Mesendoderm (in vitro differentiated cells): ENCODE measurements around the gene MMD.
"Not testable (repeated sequence)": the region's sequence is repeated elsewhere in the genome, so short reads cannot be mapped to it uniquely, and the experiment has no call there.

Experiments used
- DNase-seq: peaks from one replicate; pipeline ENCODE4 v3.0.0; 2013
- H2AK5ac ChIP-seq: 2 replicates; pipeline ENCODE4 v1.6.1; 2013; ENCODE audit warnings: low read length, inconsistent platforms
- H2BK120ac ChIP-seq: 2 replicates; pipeline ENCODE4 v1.6.1; 2013; ENCODE audit warnings: low read depth, mild to moderate bottlenecking, low read length, moderate library complexity, mixed read lengths
- H2BK15ac ChIP-seq: replicated peaks from 2 replicates; pipeline ENCODE4 v1.6.1; 2013; ENCODE audit warnings: low read depth, mild to moderate bottlenecking, moderate library complexity
- H2BK5ac ChIP-seq: 2 replicates; pipeline ENCODE4 v1.6.1; 2013; ENCODE audit warnings: low read length, inconsistent platforms
- H3K18ac ChIP-seq: 2 replicates; pipeline ENCODE4 v1.6.1; 2013; ENCODE audit warnings: mild to moderate bottlenecking, low read length, mixed read lengths
- H3K23ac ChIP-seq: one replicate; pipeline ENCODE4 v1.6.1; 2013; ENCODE audit warnings: low read length
- H3K27ac ChIP-seq: 2 replicates; pipeline ENCODE4 v1.5.1; 2013; ENCODE audit warnings: low read depth, mild to moderate bottlenecking, inconsistent platforms, low read length, moderate library complexity
- H3K27me3 ChIP-seq: 2 replicates; pipeline ENCODE4 v1.6.1; 2013; ENCODE audit warnings: low read length, control low read depth, mild to moderate bottlenecking, inconsistent platforms; ENCODE audit not compliant: insufficient read depth, poor library complexity
- H3K36me3 ChIP-seq: 2 replicates; pipeline ENCODE4 v1.6.1; 2013; ENCODE audit warnings: low read length, inconsistent platforms; ENCODE audit not compliant: control insufficient read depth, insufficient read depth
- H3K4ac ChIP-seq: one replicate; pipeline ENCODE4 v1.6.1; 2013; ENCODE audit warnings: low read depth, mild to moderate bottlenecking, low read length, moderate library complexity
- H3K4me1 ChIP-seq: 2 replicates; pipeline ENCODE4 v1.6.1; 2013; ENCODE audit warnings: low read depth, low read length, inconsistent platforms; ENCODE audit not compliant: control insufficient read depth
- H3K4me2 ChIP-seq: 2 replicates; pipeline ENCODE4 v1.6.1; 2013; ENCODE audit warnings: low read length
- H3K4me3 ChIP-seq: 2 replicates; pipeline ENCODE4 v1.5.1; 2013; ENCODE audit warnings: mild to moderate bottlenecking, low read length
- H3K56ac ChIP-seq: one replicate; pipeline ENCODE4 v1.6.1; 2013; ENCODE audit warnings: low read length
- H3K79me1 ChIP-seq: 2 replicates; pipeline ENCODE4 v1.6.1; 2013; ENCODE audit warnings: low read length, inconsistent platforms
- H3K79me2 ChIP-seq: 2 replicates; pipeline ENCODE4 v1.6.1; 2013; ENCODE audit warnings: mild to moderate bottlenecking, low read length; ENCODE audit not compliant: control insufficient read depth, insufficient read depth
- H3K9ac ChIP-seq: 2 replicates; pipeline ENCODE4 v1.6.1; 2013; ENCODE audit warnings: low read length, inconsistent platforms
- H4K5ac ChIP-seq: one replicate; pipeline ENCODE4 v1.6.1; 2013; ENCODE audit warnings: low read length
- H4K8ac ChIP-seq: one replicate; pipeline ENCODE4 v1.6.1; 2013; ENCODE audit warnings: low read depth, mild to moderate bottlenecking, control low read depth, low read length, moderate library complexity
- WGBS: extraction: QIAGEN DNeasy Blood & Tissue Kit; methylation state at CpG from one replicate; pipeline ENCODE4 v1.1.7; 2013; ENCODE audit warnings: low lambda C conversion rate, missing lambda C conversion rate; ENCODE audit not compliant: insufficient coverage; ENCODE audit errors: extremely low coverage; 5-methylcytosine and 5-hydroxymethylcytosine counted together

Gene MMD

GRCh38 chr17:55434721-55435120 lies 13.1 kb upstream of the MMD start:
- no peak overlapping the region for H3K4me3 ChIP-seq
- no peak overlapping the region for H2BK120ac ChIP-seq
- no peak overlapping the region for H3K4ac ChIP-seq
- H3K9ac ChIP-seq, result no peak overlapping the region
- H4K5ac ChIP-seq, result no peak overlapping the region
- no peak overlapping the region for H3K4me2 ChIP-seq
- H3K79me2 ChIP-seq, result no peaks in the 10 kb centered on the region
- no peaks in the 10 kb centered on the region for H3K79me1 ChIP-seq
- H3K27ac ChIP-seq, result no peak overlapping the region
- no peak overlapping the region for H2AK5ac ChIP-seq
- H3K27me3 ChIP-seq, result no peaks in the 10 kb centered on the region
- no peak overlapping the region for H2BK5ac ChIP-seq
- no peak for DNase-seq
- no peak overlapping the region for H3K18ac ChIP-seq
- peaks cover 2% of the 10 kb centered on the region for H3K4me1 ChIP-seq
- no peaks in the 10 kb centered on the region for H3K36me3 ChIP-seq
- no peak overlapping the region for H4K8ac ChIP-seq
- H2BK15ac ChIP-seq, result no peak overlapping the region
- WGBS, result no CpG with 5 or more reads among the region's 1 CpG
- no peak overlapping the region for H3K56ac ChIP-seq
- no peak overlapping the region for H3K23ac ChIP-seq

GRCh38 chr17:55433629-55434422 lies 12.2 kb upstream of the MMD start:
- DNase-seq, result no peak
- H3K27ac ChIP-seq, result no peak overlapping the region
- no peaks in the 10 kb centered on the region for H3K79me2 ChIP-seq
- no peak overlapping the region for H2BK5ac ChIP-seq
- WGBS, result no CpG with 5 or more reads among the region's 7 CpGs
- H3K23ac ChIP-seq, result no peak overlapping the region
- no peak overlapping the region for H3K18ac ChIP-seq
- H2BK120ac ChIP-seq, result no peak overlapping the region
- H3K9ac ChIP-seq, result no peak overlapping the region
- H4K8ac ChIP-seq, result no peak overlapping the region
- peaks cover 2% of the 10 kb centered on the region for H3K4me1 ChIP-seq
- no peak overlapping the region for H3K4ac ChIP-seq
- H3K79me1 ChIP-seq, result no peaks in the 10 kb centered on the region
- H3K56ac ChIP-seq, result no peak overlapping the region
- no peak overlapping the region for H2AK5ac ChIP-seq
- no peak overlapping the region for H4K5ac ChIP-seq
- H3K4me3 ChIP-seq, result no peak overlapping the region
- no peaks in the 10 kb centered on the region for H3K27me3 ChIP-seq
- H2BK15ac ChIP-seq, result no peak overlapping the region
- no peak overlapping the region for H3K4me2 ChIP-seq
- no peaks in the 10 kb centered on the region for H3K36me3 ChIP-seq

GRCh38 chr17:55433029-55433628 lies 11.5 kb upstream of the MMD start:
- H3K4me2 ChIP-seq, result no peak overlapping the region
- H2BK15ac ChIP-seq, result no peak overlapping the region
- H3K79me1 ChIP-seq, result no peaks in the 10 kb centered on the region
- peaks cover 2% of the 10 kb centered on the region for H3K4me1 ChIP-seq
- H2BK120ac ChIP-seq, result no peak overlapping the region
- no peak overlapping the region for H3K18ac ChIP-seq
- no peak overlapping the region for H4K5ac ChIP-seq
- no peak overlapping the region for H3K4me3 ChIP-seq
- no peak overlapping the region for H3K9ac ChIP-seq
- H3K4ac ChIP-seq, result no peak overlapping the region
- peak; percentile 76 for DNase-seq
- no peaks in the 10 kb centered on the region for H3K36me3 ChIP-seq
- no peaks in the 10 kb centered on the region for H3K27me3 ChIP-seq
- no peak overlapping the region for H3K56ac ChIP-seq
- no peak overlapping the region for H3K23ac ChIP-seq
- no peak overlapping the region for H4K8ac ChIP-seq
- H3K27ac ChIP-seq, result no peak overlapping the region
- no peak overlapping the region for H2BK5ac ChIP-seq
- no peaks in the 10 kb centered on the region for H3K79me2 ChIP-seq
- no CpG with 5 or more reads among the region's 7 CpGs for WGBS
- no peak overlapping the region for H2AK5ac ChIP-seq

DNA sequence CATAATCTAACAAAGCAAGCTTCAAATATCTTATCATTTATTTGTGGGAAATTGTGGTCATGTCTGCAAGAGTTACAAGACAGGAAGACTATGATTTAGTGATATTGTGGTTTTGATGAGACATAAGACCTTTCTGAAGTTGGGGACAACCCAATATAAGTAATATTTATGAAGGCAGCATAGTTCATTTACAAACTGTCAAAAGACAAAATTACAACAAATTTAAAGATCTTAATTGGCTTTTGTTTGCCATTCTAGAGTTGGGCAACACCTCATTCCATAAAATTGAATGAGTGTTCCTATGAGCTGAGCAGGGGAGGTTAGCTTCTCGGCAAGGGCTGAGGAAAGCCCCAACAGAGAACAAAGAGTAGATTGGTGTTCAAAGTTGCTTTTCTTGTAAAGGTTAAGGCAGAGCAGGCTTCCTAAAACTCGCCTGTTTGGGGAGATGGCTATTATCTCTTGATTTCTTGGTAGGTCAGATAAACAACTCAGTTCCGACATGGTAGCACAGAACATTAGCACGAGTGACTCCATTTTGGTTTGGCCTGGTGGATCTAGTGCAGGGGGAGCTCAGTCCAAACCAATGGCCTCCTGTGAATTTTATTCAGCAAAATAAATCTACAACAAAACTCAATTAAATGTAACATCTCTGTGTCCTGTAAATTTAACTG lies 10.9 kb upstream of the MMD start:
- DNase-seq, result no peak
- Histone ChIP-seq H3K4me1 (peaks cover 2% of the 10 kb centered on the region), H3K27ac (no peak overlapping the region), H4K8ac (no peak overlapping the region), H3K9ac (no peak overlapping the region), H2BK15ac (no peak overlapping the region), H3K4ac (no peak overlapping the region), H3K79me1 (no peaks in the 10 kb centered on the region), H3K79me2 (no peaks in the 10 kb centered on the region), H3K18ac (no peak overlapping the region), H2BK5ac (no peak overlapping the region), H3K27me3 (no peaks in the 10 kb centered on the region), H3K56ac (no peak overlapping the region), H3K4me2 (no peak overlapping the region), H2BK120ac (no peak overlapping the region), H3K36me3 (no peaks in the 10 kb centered on the region), H4K5ac (no peak overlapping the region), H3K23ac (no peak overlapping the region), H2AK5ac (no peak overlapping the region), H3K4me3 (no peak overlapping the region)
- WGBS, result no CpG with 5 or more reads among the region's 4 CpGs

DNA sequence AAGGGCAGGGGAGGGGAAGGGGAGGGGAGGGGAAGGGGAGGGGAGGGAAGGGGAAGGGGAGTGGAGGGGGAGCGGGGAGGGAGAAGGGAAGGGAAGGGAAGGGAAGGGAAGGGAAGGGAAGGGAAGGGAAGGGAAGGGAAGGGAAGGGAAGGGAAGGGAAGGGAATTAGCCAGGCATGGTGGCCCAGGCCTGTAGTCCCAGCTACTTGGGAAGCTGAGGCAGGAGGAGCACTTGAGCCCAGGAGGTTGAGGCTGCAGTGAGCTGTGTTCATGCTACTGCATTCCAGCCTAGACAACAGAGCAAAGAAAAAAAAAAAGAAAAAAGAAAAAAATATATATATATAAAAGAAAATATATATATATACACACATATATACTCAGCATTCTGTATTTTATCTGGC lies 10.3 kb upstream of the MMD start:
- H3K27ac ChIP-seq, H3K18ac ChIP-seq: not testable (repeated sequence)

More for the DNA sequence above, 10.3 kb upstream of the MMD start:
- not testable (repeated sequence) for H3K9ac ChIP-seq, H3K4ac ChIP-seq, H2BK120ac ChIP-seq, H4K8ac ChIP-seq, H3K27me3 ChIP-seq, H3K4me1 ChIP-seq, H3K56ac ChIP-seq, H3K4me3 ChIP-seq, H2BK5ac ChIP-seq, H3K79me1 ChIP-seq, H3K79me2 ChIP-seq, H3K4me2 ChIP-seq, DNase-seq, H4K5ac ChIP-seq, H2AK5ac ChIP-seq, H2BK15ac ChIP-seq, H3K23ac ChIP-seq, H3K36me3 ChIP-seq
- WGBS, result no CpG with 5 or more reads among the region's 1 CpG
